Transverse colon (tissue), 4 donors: Measurements from ENCODE around the gene ST8SIA5.

Source experiments
- EP300 ChIP-seq: sonication (generic); formaldehyde crosslinking; IDR thresholded peaks from one replicate; pipeline ENCODE4 v1.6.1; 2017; ENCODE audit warnings: antibody characterized with exemption, low read depth
- POLR2A ChIP-seq: fragments of 450-650 bp; IDR thresholded peaks from one replicate; pipeline ENCODE4 v1.6.1; 2016; ENCODE audit warnings: antibody characterized with exemption, mild to moderate bottlenecking, moderate library complexity
- POLR2AphosphoS5 ChIP-seq, 3 donors: sonication (generic); formaldehyde crosslinking; IDR thresholded peaks; one replicate each; pipeline ENCODE4 v1.6.1; 2016; ENCODE audit warnings: antibody characterized with exemption in 3 of 3
- TF ChIP-seq, protein P1 (sequence below), 5 experiments: fragments of 200-600 bp in 3 of 5; fragments of 450-650 bp in 2 of 5; sonication (generic) in 3 of 5; IDR thresholded peaks; 1 replicate in 2 of 5; 2 replicates in 3 of 5; pipeline ENCODE4 v1.5.1; 2016 to 2017; ENCODE audit warnings: antibody characterized with exemption in 5 of 5, inconsistent platforms in 3 of 5, mild to moderate bottlenecking in 2 of 5, moderate library complexity in 1 of 5

GRCh38 chr18:46720521-46720920 lies 36.3 kb downstream of the ST8SIA5 start:
- no peak for TF ChIP-seq POLR2A
- TF ChIP-seq, protein P1, sequence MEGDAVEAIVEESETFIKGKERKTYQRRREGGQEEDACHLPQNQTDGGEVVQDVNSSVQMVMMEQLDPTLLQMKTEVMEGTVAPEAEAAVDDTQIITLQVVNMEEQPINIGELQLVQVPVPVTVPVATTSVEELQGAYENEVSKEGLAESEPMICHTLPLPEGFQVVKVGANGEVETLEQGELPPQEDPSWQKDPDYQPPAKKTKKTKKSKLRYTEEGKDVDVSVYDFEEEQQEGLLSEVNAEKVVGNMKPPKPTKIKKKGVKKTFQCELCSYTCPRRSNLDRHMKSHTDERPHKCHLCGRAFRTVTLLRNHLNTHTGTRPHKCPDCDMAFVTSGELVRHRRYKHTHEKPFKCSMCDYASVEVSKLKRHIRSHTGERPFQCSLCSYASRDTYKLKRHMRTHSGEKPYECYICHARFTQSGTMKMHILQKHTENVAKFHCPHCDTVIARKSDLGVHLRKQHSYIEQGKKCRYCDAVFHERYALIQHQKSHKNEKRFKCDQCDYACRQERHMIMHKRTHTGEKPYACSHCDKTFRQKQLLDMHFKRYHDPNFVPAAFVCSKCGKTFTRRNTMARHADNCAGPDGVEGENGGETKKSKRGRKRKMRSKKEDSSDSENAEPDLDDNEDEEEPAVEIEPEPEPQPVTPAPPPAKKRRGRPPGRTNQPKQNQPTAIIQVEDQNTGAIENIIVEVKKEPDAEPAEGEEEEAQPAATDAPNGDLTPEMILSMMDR (IDR thresholded peaks at IDR 0.05), result no peak
- TF ChIP-seq EP300, result no peak
- no peak for TF ChIP-seq POLR2AphosphoS5 (IDR thresholded peaks at IDR 0.05)
